HG03175 (cell line): ENCODE measurements around the gene ITLN1.

ENCODE experiments used
- ATAC-seq: cut with Tn5 transposase; IDR thresholded peaks from one replicate; pipeline ENCODE4 v1.9.1; 2021; ENCODE audit warnings: mild to moderate bottlenecking, moderate library complexity; ENCODE audit not compliant: unreplicated experiment

ITLN1 gene

GRCh38 chr1:160858507-160858906 lies 26.5 kb downstream of the ITLN1 start:
- ATAC-seq: no peak

GRCh38 chr1:160858097-160858496 lies 26.9 kb downstream of the ITLN1 start:
- no peak for ATAC-seq

GRCh38 chr1:160855181-160855981 lies 29.6 kb downstream of the ITLN1 start:
- ATAC-seq: peak; percentile 89

- ATAC-seq: no peak
Observed at GRCh38 chr1:160853754-160854153, 31.2 kb downstream of the ITLN1 start.

GRCh38 chr1:160853014-160853413 lies 32.0 kb downstream of the ITLN1 start:
- no peak for ATAC-seq

- no peak for ATAC-seq
Observed at GRCh38 chr1:160850993-160851392, 34.0 kb downstream of the ITLN1 start.

GRCh38 chr1:160850541-160850940 lies 34.4 kb downstream of the ITLN1 start:
- ATAC-seq: no peak

GRCh38 chr1:160846281-160846680 lies 38.7 kb downstream of the ITLN1 start:
- no peak for ATAC-seq

GRCh38 chr1:160844447-160845232 lies 40.3 kb downstream of the ITLN1 start:
- no peak for ATAC-seq

GRCh38 chr1:160841079-160841478 lies 43.9 kb downstream of the ITLN1 start:
- no peak for ATAC-seq

GRCh38 chr1:160839746-160840145 lies 45.2 kb downstream of the ITLN1 start:
- ATAC-seq: no peak

- no peak for ATAC-seq
Observed at GRCh38 chr1:160838888-160839287, 46.1 kb downstream of the ITLN1 start.

- ATAC-seq: peak; percentile 78
Observed at GRCh38 chr1:160837558-160838205, 47.3 kb downstream of the ITLN1 start.

- no peak for ATAC-seq
Observed at GRCh38 chr1:160836981-160837557, 47.9 kb downstream of the ITLN1 start.

GRCh38 chr1:160836561-160836960 lies 48.4 kb downstream of the ITLN1 start:
- ATAC-seq: no peak

GRCh38 chr1:160835751-160836150 lies 49.2 kb downstream of the ITLN1 start:
- ATAC-seq: no peak

GRCh38 chr1:160834945-160835565 lies 49.9 kb downstream of the ITLN1 start:
- no peak for ATAC-seq

GRCh38 chr1:160830321-160831153 lies 54.4 kb downstream of the ITLN1 start:
- no peak for ATAC-seq

GRCh38 chr1:160829766-160830165 lies 55.2 kb downstream of the ITLN1 start:
- ATAC-seq: no peak

GRCh38 chr1:160827418-160827817 lies 57.6 kb downstream of the ITLN1 start:
- ATAC-seq: no peak
